Osteoblast (primary cell): ENCODE results near the gene IFFO2. TPM values are rescaled to one million over a fixed set of nuclear protein-coding genes. Genes with fewer than 3 reads are reported as not detected.

Experiments used
- DNase-seq: peaks from one replicate; pipeline ENCODE4 v3.0.0; 2011; ENCODE audit warnings: low spot score, mixed read lengths; ENCODE audit not compliant: insufficient read length; ENCODE audit errors: missing footprints
- H2AFZ ChIP-seq: 2 replicates; pipeline ENCODE4 v1.6.0; 2011; ENCODE audit warnings: mild to moderate bottlenecking, low read length
- H3K27ac ChIP-seq: 2 replicates; pipeline ENCODE4 v1.5.1; 2011; ENCODE audit warnings: mild to moderate bottlenecking, low read depth, low read length, moderate library complexity
- H3K27me3 ChIP-seq: 2 replicates; pipeline ENCODE4 v1.6.0; 2012; ENCODE audit warnings: mild to moderate bottlenecking, control low read depth, inconsistent platforms, low read length, moderate library complexity; ENCODE audit not compliant: insufficient read depth
- H3K36me3 ChIP-seq: 2 replicates; pipeline ENCODE4 v1.5.1; 2011; ENCODE audit warnings: mild to moderate bottlenecking, low read length, control low read depth, moderate library complexity; ENCODE audit not compliant: insufficient read depth
- H3K4me1 ChIP-seq: 2 replicates; pipeline ENCODE4 v1.5.1; 2011; ENCODE audit warnings: mild to moderate bottlenecking, low read length, control low read depth, moderate library complexity; ENCODE audit not compliant: insufficient read depth
- H3K4me2 ChIP-seq: 2 replicates; pipeline ENCODE4 v1.6.0; 2011; ENCODE audit warnings: mild to moderate bottlenecking, low read length; ENCODE audit not compliant: insufficient read depth
- H3K4me3 ChIP-seq: fragments of 200-600 bp; sonication (generic); 3 replicates; pipeline ENCODE4 v1.5.1; 2012; ENCODE audit warnings: mild to moderate bottlenecking, low read length, inconsistent platforms; ENCODE audit not compliant: insufficient read depth
- H3K79me2 ChIP-seq: 2 replicates; pipeline ENCODE4 v1.6.0; 2012; ENCODE audit warnings: mild to moderate bottlenecking, low read length, control low read depth, inconsistent platforms; ENCODE audit not compliant: insufficient read depth
- H3K9me3 ChIP-seq: 2 replicates; pipeline ENCODE4 v1.5.1; 2011; ENCODE audit warnings: low read depth, low read length, control low read depth
- H4K20me1 ChIP-seq: 2 replicates; pipeline ENCODE4 v1.6.0; 2012; ENCODE audit warnings: mild to moderate bottlenecking, low read length, control low read depth; ENCODE audit not compliant: insufficient read depth
- total RNA-seq: library from RNA; depleted of rRNA; stranded (reverse); fragments of >200 nt; gene quantifications from 2 replicates; pipeline ENCODE4 v1.2.3, GENCODE V29; 2012
- TF ChIP-seq, protein P1 (sequence below): IDR thresholded peaks from 2 replicates; pipeline ENCODE4 v1.5.1; 2011; ENCODE audit warnings: mild to moderate bottlenecking, low read depth, low read length, moderate library complexity; ENCODE audit errors: extremely low read depth

Gene IFFO2
- total RNA-seq, 1 donor = 10.9 TPM

- Histone ChIP-seq H2AFZ (no peak overlapping the region), H3K4me1 (peaks cover 16% of the 10 kb centered on the region), H3K27ac (no peak overlapping the region), H4K20me1 (peaks cover 7% of the 10 kb centered on the region), H3K79me2 (peaks cover 14% of the 10 kb centered on the region), H3K9me3 (no peaks in the 10 kb centered on the region), H3K27me3 (peaks cover 17% of the 10 kb centered on the region), H3K36me3 (no peaks in the 10 kb centered on the region), H3K4me2 (no peak overlapping the region), H3K4me3 (no peak overlapping the region)
- DNase-seq = no peak
- TF ChIP-seq, protein P1, sequence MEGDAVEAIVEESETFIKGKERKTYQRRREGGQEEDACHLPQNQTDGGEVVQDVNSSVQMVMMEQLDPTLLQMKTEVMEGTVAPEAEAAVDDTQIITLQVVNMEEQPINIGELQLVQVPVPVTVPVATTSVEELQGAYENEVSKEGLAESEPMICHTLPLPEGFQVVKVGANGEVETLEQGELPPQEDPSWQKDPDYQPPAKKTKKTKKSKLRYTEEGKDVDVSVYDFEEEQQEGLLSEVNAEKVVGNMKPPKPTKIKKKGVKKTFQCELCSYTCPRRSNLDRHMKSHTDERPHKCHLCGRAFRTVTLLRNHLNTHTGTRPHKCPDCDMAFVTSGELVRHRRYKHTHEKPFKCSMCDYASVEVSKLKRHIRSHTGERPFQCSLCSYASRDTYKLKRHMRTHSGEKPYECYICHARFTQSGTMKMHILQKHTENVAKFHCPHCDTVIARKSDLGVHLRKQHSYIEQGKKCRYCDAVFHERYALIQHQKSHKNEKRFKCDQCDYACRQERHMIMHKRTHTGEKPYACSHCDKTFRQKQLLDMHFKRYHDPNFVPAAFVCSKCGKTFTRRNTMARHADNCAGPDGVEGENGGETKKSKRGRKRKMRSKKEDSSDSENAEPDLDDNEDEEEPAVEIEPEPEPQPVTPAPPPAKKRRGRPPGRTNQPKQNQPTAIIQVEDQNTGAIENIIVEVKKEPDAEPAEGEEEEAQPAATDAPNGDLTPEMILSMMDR = no peak
These were observed 3.1 kb upstream of the IFFO2 start for GRCh38 chr1:18959591-18959990.

GRCh38 chr1:18957532-18958300 is 1.2 kb upstream of the IFFO2 start:
- Histone ChIP-seq H3K36me3 (peaks cover 2% of the 10 kb centered on the region), H3K27me3 (peaks cover 17% of the 10 kb centered on the region), H3K4me3 (peak overlapping the region; percentile 87), H3K4me2 (peak overlapping the region; percentile 95), H4K20me1 (peaks cover 18% of the 10 kb centered on the region), H2AFZ (peak overlapping the region; percentile 96), H3K9me3 (no peaks in the 10 kb centered on the region), H3K79me2 (peaks cover 32% of the 10 kb centered on the region), H3K27ac (no peak overlapping the region), H3K4me1 (peaks cover 29% of the 10 kb centered on the region)
- TF ChIP-seq, protein P1 = no peak
- DNase-seq = no peak

- H3K4me1 ChIP-seq = peaks cover 31% of the 10 kb centered on the region
- peak overlapping the region; percentile 96 for H2AFZ ChIP-seq
- peak overlapping the region; percentile 87 for H3K4me3 ChIP-seq
- H3K9me3 ChIP-seq = no peaks in the 10 kb centered on the region
- H3K36me3 ChIP-seq = peaks cover 6% of the 10 kb centered on the region
- peak overlapping the region; percentile 60 for H3K27ac ChIP-seq
- H3K27me3 ChIP-seq = peaks cover 17% of the 10 kb centered on the region
- H3K4me2 ChIP-seq = peak overlapping the region; percentile 95
- H4K20me1 ChIP-seq = peaks cover 18% of the 10 kb centered on the region
- DNase-seq = peak; percentile 94
- H3K79me2 ChIP-seq = peaks cover 38% of the 10 kb centered on the region
- TF ChIP-seq, protein P1 = no peak
These were observed 653 bp upstream of the IFFO2 start for GRCh38 chr1:18957136-18957521.

DNA sequence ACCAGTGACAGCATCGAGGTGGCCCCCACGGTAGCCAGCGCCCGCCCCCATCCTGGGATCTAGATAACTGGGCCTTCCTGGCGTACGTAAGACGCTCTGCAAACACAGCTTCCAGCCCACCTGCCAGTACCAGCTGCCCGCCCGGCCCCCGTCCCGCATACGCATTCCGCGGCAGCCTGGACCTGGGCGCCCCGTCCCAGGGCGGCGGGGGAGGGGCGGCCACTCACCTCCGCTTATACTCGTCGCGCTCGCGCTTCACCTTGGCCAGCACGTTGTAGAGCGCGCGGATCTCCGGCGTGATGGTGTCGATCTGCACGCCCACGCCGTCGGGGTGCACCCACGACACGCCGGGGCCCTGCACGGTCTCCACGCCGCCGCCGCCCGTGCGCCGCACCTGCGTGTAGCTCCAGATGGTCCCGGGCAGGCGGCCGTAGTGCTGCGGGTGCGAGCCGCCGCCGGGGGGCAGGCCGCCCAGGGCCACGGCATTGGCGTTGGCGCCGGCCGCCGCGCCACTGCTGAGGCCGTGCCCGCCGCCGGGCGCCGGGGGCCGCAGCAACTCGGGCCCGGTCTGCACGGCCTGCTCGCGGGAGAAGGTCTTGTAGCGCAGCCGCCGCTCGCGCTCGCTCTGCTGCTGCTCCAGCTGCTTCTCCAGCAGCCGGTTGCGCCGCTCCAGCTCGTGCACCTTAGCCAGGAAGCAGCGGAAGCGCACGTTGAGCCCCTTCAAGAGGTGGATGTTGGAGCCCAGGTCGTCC is 859 bp downstream of the IFFO2 start:
- TF ChIP-seq, protein P1 = no peak
- Histone ChIP-seq H3K27ac (peak overlapping the region; percentile 42), H2AFZ (no peak overlapping the region), H4K20me1 (peaks cover 18% of the 10 kb centered on the region), H3K9me3 (no peaks in the 10 kb centered on the region), H3K4me3 (peak overlapping the region; percentile 88), H3K4me1 (peaks cover 46% of the 10 kb centered on the region), H3K79me2 (peaks cover 53% of the 10 kb centered on the region), H3K4me2 (peak overlapping the region; percentile 91), H3K27me3 (peaks cover 17% of the 10 kb centered on the region), H3K36me3 (peaks cover 6% of the 10 kb centered on the region)
- peak; percentile 95 for DNase-seq
